ENCODE data around the gene CACNA1S. TPM values are rescaled to one million over a fixed set of nuclear protein-coding genes. Genes with fewer than 3 reads are reported as not detected.

The CACNA1S gene
- total and polyA plus RNA-seq, 2 of the 13 experiments (the other 11 are each of a cell fraction or from before 2014, with no cell fraction given): not detected

GRCh38 chr1:201083741-201084140, 28.5 kb downstream of the CACNA1S start:
- BruUV-seq (replicated peaks): no TSS peak
- Histone ChIP-seq H3K4me1 (ENCODE audit: insufficient read depth, low read length) (no peaks in the 10 kb centered on the region), H3K9me3 (ENCODE audit: low read length) (no peaks in the 10 kb centered on the region), H3K9ac (ENCODE audit: insufficient read depth, low read depth, low read length) (no peak overlapping the region), H3K36me3 (replicated peaks in 1 of 2; ENCODE audit: control insufficient read depth in 1 of 2, insufficient read depth in 2 of 2, low read length in 2 of 2) (no peaks in the 10 kb centered on the region), H4K20me1 (ENCODE audit: insufficient read depth, low read length) (no peaks in the 10 kb centered on the region), H3K27ac (ENCODE audit: extremely low read length, insufficient read depth, low read length) (no peak overlapping the region), H2AFZ (ENCODE audit: low read length) (no peak overlapping the region), H3K4me3 (replicated peaks in 1 of 3; ENCODE audit: insufficient read depth in 1 of 3, low read depth in 2 of 3, low read length in 3 of 3) (no peak overlapping the region), H3K79me2 (ENCODE audit: insufficient read depth, low read length) (no peaks in the 10 kb centered on the region), H3K4me2 (ENCODE audit: low read depth, low read length) (no peak overlapping the region), H3K27me3 (ENCODE audit: control insufficient read depth in 1 of 2, insufficient read depth in 2 of 2, low read length in 2 of 2) (peaks cover 4 to 30% of the 10 kb centered on the region in 2 experiments)
- ChIA-PET POLR2A (no interaction called here), CTCF (ENCODE audit: low intra/inter-chr PET ratio, low total read pairs) (no interaction called here)
- intact Hi-C loops (cut with micrococcal nuclease; ENCODE audit: unreplicated experiment) (no loop called here), in situ Hi-C loops (cut with HindIII; ENCODE audit: extremely low pct_ligation_motif_present, low pct_unique_long_range_greater_than_20kb) (no loop called here)
- FAIRE-seq: no peak
- no peak for ATAC-seq
- WGBS (ENCODE audit: low lambda C conversion rate): 2% methylated on average over 3 of the region's 3 CpGs
- DNase-seq (ENCODE audit: low spot score): no peak
- no peak for TF ChIP-seq HNRNPL (IDR thresholded peaks at IDR 0.05; ENCODE audit: low read depth, low read length)
- no peak for TF ChIP-seq STAG1 (CRISPR knock-in tag; IDR thresholded peaks at IDR 0.05)
- TF ChIP-seq GABPA (IDR thresholded peaks at IDR 0.05; ENCODE audit: low read depth, low read length): no peak
- no peak for TF ChIP-seq GABPA (CRISPR knock-in tag; IDR thresholded peaks at IDR 0.05; ENCODE audit: low read depth)
- TF ChIP-seq ZNF841 (CRISPR knock-in tag; IDR thresholded peaks at IDR 0.05; ENCODE audit: borderline replicate concordance): no peak
- TF ChIP-seq RBM39 (IDR thresholded peaks at IDR 0.05; ENCODE audit: low read depth, low read length, poor library complexity, severe bottlenecking): no peak
- TF ChIP-seq CREB1 (IDR thresholded peaks at IDR 0.05): no peak
- TF ChIP-seq CREB1 (CRISPR knock-in tag; IDR thresholded peaks at IDR 0.05): no peak
- no peak for TF ChIP-seq ZNF124 (CRISPR knock-in tag; IDR thresholded peaks at IDR 0.05)
- no peak for TF ChIP-seq HMGXB4 (CRISPR knock-in tag; IDR thresholded peaks at IDR 0.05; ENCODE audit: borderline replicate concordance in 1 of 2, low read depth in 1 of 2)
- TF ChIP-seq ZNF367 (CRISPR knock-in tag; IDR thresholded peaks at IDR 0.05; ENCODE audit: borderline replicate concordance): no peak
- no peak for TF ChIP-seq DPF2 (CRISPR knock-in tag; IDR thresholded peaks at IDR 0.05; ENCODE audit: borderline replicate concordance, low read depth)
- no peak for TF ChIP-seq UBTF (CRISPR knock-in tag; IDR thresholded peaks at IDR 0.05)
- no peak for TF ChIP-seq STAT6 (CRISPR knock-in tag; IDR thresholded peaks at IDR 0.05; ENCODE audit: borderline replicate concordance)
- TF ChIP-seq MYC (CRISPR knock-in tag; IDR thresholded peaks at IDR 0.05; ENCODE audit: borderline replicate concordance): no peak
- no peak for TF ChIP-seq ZNF512B (CRISPR knock-in tag; IDR thresholded peaks at IDR 0.05; ENCODE audit: borderline replicate concordance)
